ENCODE results near the gene CNKSR2.

DNA sequence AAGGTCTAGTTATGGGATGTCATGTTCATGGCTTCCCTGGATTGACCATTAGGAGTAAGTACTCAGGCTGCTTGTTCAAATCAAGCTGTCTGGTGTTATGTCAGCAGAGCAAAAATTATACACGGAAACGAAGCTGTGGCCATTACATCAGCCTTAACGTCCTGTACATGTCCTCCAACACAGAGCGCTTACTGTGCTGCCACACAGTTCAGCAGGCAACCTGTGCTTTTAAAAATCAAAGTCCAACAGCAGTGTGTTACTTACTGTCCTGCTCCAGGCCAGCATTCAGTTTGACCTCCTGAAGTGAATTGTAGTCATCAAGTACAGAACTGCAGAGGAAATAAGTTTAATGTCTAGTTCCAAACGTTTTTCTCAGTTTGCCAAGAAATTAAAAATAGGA is 237.9 kb downstream of the CNKSR2 start:
- TF ChIP-seq, protein P1, sequence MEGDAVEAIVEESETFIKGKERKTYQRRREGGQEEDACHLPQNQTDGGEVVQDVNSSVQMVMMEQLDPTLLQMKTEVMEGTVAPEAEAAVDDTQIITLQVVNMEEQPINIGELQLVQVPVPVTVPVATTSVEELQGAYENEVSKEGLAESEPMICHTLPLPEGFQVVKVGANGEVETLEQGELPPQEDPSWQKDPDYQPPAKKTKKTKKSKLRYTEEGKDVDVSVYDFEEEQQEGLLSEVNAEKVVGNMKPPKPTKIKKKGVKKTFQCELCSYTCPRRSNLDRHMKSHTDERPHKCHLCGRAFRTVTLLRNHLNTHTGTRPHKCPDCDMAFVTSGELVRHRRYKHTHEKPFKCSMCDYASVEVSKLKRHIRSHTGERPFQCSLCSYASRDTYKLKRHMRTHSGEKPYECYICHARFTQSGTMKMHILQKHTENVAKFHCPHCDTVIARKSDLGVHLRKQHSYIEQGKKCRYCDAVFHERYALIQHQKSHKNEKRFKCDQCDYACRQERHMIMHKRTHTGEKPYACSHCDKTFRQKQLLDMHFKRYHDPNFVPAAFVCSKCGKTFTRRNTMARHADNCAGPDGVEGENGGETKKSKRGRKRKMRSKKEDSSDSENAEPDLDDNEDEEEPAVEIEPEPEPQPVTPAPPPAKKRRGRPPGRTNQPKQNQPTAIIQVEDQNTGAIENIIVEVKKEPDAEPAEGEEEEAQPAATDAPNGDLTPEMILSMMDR (IDR thresholded peaks at IDR 0.05): no peak
- TF ChIP-seq EP300 (IDR thresholded peaks at IDR 0.05): no peak
